Heart left ventricle (tissue), 16 donors: Measurements from ENCODE around the gene OR8G5. TPM values are rescaled to one million over a fixed set of nuclear protein-coding genes. Genes with fewer than 3 reads are reported as not detected.

ENCODE experiments used
- ATAC-seq, 4 donors: fragments of 200-7000 bp; cut with Tn5 transposase; one replicate each; pipeline ENCODE4 v1.9.1; 2020 to 2022; ENCODE audit warnings: moderate library complexity in 4 of 4, mild to moderate bottlenecking in 3 of 4, moderate number of reproducible peaks in 1 of 4
- DNase-seq, 5 donors: peaks; one replicate each; pipeline ENCODE4 v3.0.0-alpha.2; 2020
- H3K27ac ChIP-seq, 12 donors: fragments of 200-600 bp; sonication (generic) in 4 of 12; one replicate each; pipeline versions ENCODE4 v1.5.0 to v1.8.0; 2016 to 2022; ENCODE audit warnings: mild to moderate bottlenecking in 2 of 12
- H3K27me3 ChIP-seq, 9 donors: fragments of 200-600 bp; sonication (generic) in 2 of 9; one replicate each; pipeline versions ENCODE4 v1.5.1 to v1.8.0; 2016 to 2022; ENCODE audit warnings: mild to moderate bottlenecking in 3 of 9
- H3K36me3 ChIP-seq, 9 donors: fragments of 200-600 bp; sonication (generic) in 2 of 9; one replicate each; pipeline versions ENCODE4 v1.5.0 to v1.8.0; 2018 to 2022; ENCODE audit warnings: mild to moderate bottlenecking in 2 of 9
- H3K4me1 ChIP-seq, 12 donors: fragments of 200-600 bp; sonication (generic) in 4 of 12; one replicate each; pipeline versions ENCODE4 v1.5.0 to v1.8.0; 2016 to 2022; ENCODE audit warnings: mild to moderate bottlenecking in 3 of 12
- H3K4me3 ChIP-seq, 12 donors: fragments of 200-600 bp; sonication (generic) in 4 of 12; one replicate each; pipeline versions ENCODE4 v1.5.0 to v1.8.0; 2017 to 2022; ENCODE audit warnings: mild to moderate bottlenecking in 9 of 12, moderate library complexity in 4 of 12
- H3K9me3 ChIP-seq, 12 donors: fragments of 200-600 bp; sonication (generic) in 4 of 12; one replicate each; pipeline versions ENCODE4 v1.5.0 to v1.8.0; 2016 to 2022; ENCODE audit warnings: mild to moderate bottlenecking in 1 of 12
- CTCF ChIP-seq, 12 donors: fragments of 200-600 bp; sonication (generic) in 4 of 12; IDR thresholded peaks; one replicate each; pipeline versions ENCODE4 v1.5.0 to v1.8.0; 2018 to 2022; ENCODE audit warnings: antibody characterized with exemption in 12 of 12, mild to moderate bottlenecking in 5 of 12
- POLR2A ChIP-seq, 2 donors: fragments of 450-650 bp; IDR thresholded peaks; one replicate each; pipeline ENCODE4 v1.6.1; 2017; ENCODE audit warnings: antibody characterized with exemption in 2 of 2, mild to moderate bottlenecking in 2 of 2, moderate library complexity in 2 of 2
- WGBS, 4 donors: extraction: QIAGEN DNeasy Blood & Tissue Kit in 2 of 4; methylation state at CpG; one replicate each; pipeline versions ENCODE4 v1.1.5 to v1.1.7; 2013 to 2018; 5-methylcytosine and 5-hydroxymethylcytosine counted together
- intact Hi-C, 10 donors: fragments of 100-400 bp; cut with DNase I; formaldehyde crosslinking; loops; one replicate each; pipeline versions ENCODE4 v1.11.1 to v1.14.2; 2022
- polyA plus RNA-seq, 2 donors: library from polyadenylated mRNA; stranded (reverse); fragments of 200-250 nt; gene quantifications; one replicate each; pipeline ENCODE4 v1.2.3, GENCODE V29; 2013
- total RNA-seq, 9 donors: library from RNA; depleted of rRNA in 2 of 9; stranded (reverse); fragments of >200 nt in 2 of 9; fragmentation: NEBNext Ultra II Directional in 3 of 9; extraction: Animal tissue kit (Norgen Biotek cat#: 25700) in 3 of 9; gene quantifications; one replicate each; pipeline versions ENCODE4 v1.1.0 to v1.2.4, GENCODE V29; 2016 to 2023
- donor health status: ischemic (EF 13 %, LVEDD 7.1; RV severe dilation, severe dysfunction).
- donor health status: healthy with polysubstance abuse.
- donor health status: DM: no; HTN: yes; CAD: no.
- donor health status: DM: no; HTN: no; CAD: no.
- donor health status: ischemic (EF 25% LVEDD 6.9; RV normal size, moderate dysfunction).
- donor health status: ischemic (EF 25% LVEDD 5.7; RV mildly dilated, moderate dysfunction).
- donor health status: healthy.
- donor health status: DM: yes; HTN: yes; CAD: no.
- donor health status: ischemic (EF 35%, LVEDD 5.7; RV mildly dilated, moderate dysfunction).
- donor health status: nonischemic (EF 11% LVEDD 7.7; RV severe dilation, severe dysfunction).
- donor health status: DM: yes; HTN: yes; CAD: no.
- donor health status: PGD.
- donor health status: ischemic (EF 29% LVEDD 5.4; RV normal size, mild dysfunction).
- donor health status: nonischemic (EF 23%, LVEDD 6.1; RV moderate dilation, normal function).

Gene OR8G5
- total and polyA plus RNA-seq, 11 donors = not detected

GRCh38 chr11:124301548-124301947 lies 45.4 kb downstream of the OR8G5 start:
- WGBS, 4 donors = 64 to 83% (median 76%) methylated on average over 3 of the region's 3 CpGs
- no peak for TF ChIP-seq POLR2A (IDR thresholded peaks at IDR 0.05)
- no peak for TF ChIP-seq CTCF (IDR thresholded peaks at IDR 0.05)
- Histone ChIP-seq H3K27me3 (peaks cover 0 to 2% (median 0%) of the 10 kb centered on the region in 9 donors), H3K36me3 (no peaks in the 10 kb centered on the region), H3K4me3 (no peak overlapping the region), H3K4me1 (peaks cover 0 to 5% (median 0%) of the 10 kb centered on the region in 12 donors), H3K9me3 (no peaks in the 10 kb centered on the region), H3K27ac (no peak overlapping the region)
- intact Hi-C loops = no loop called here
- ATAC-seq = no peak
- no peak for DNase-seq

GRCh38 chr11:124302347-124303125 lies 46.4 kb downstream of the OR8G5 start:
- no peak for TF ChIP-seq POLR2A (IDR thresholded peaks at IDR 0.05)
- no peak for TF ChIP-seq CTCF (IDR thresholded peaks at IDR 0.05)
- peaks cover 0 to 5% (median 0%) of the 10 kb centered on the region in 9 donors for H3K27me3 ChIP-seq
- DNase-seq (no peak), ATAC-seq (no peak)
- no peak overlapping the region for H3K4me3 ChIP-seq
- 45 to 58% (median 49%) methylated on average over 3 of the region's 3 CpGs for WGBS, 4 donors
- no peaks in the 10 kb centered on the region for H3K9me3 ChIP-seq
- H3K36me3 ChIP-seq = no peaks in the 10 kb centered on the region
- intact Hi-C loops = no loop called here
- H3K4me1 ChIP-seq = peaks cover 0 to 5% (median 0%) of the 10 kb centered on the region in 12 donors
- no peak overlapping the region for H3K27ac ChIP-seq

GRCh38 chr11:124307093-124307492 lies 50.9 kb downstream of the OR8G5 start:
- Histone ChIP-seq H3K27me3 (peaks cover 0 to 5% (median 0%) of the 10 kb centered on the region in 9 donors), H3K4me1 (peaks cover 0 to under 1% (median 0%) of the 10 kb centered on the region in 12 donors), H3K27ac (no peak overlapping the region), H3K4me3 (no peak overlapping the region), H3K36me3 (no peaks in the 10 kb centered on the region), H3K9me3 (no peaks in the 10 kb centered on the region)
- TF ChIP-seq CTCF (IDR thresholded peaks at IDR 0.05) (no peak), POLR2A (IDR thresholded peaks at IDR 0.05) (no peak)
- ATAC-seq (no peak), DNase-seq (no peak)
- intact Hi-C loops = no loop called here

- no peak for ATAC-seq
- no peak for DNase-seq
Measured at GRCh38 chr11:124310721-124311120, 54.5 kb downstream of the OR8G5 start.

More at GRCh38 chr11:124310721-124311120, 54.5 kb downstream of the OR8G5 start:
- TF ChIP-seq CTCF (IDR thresholded peaks at IDR 0.05) (no peak), POLR2A (IDR thresholded peaks at IDR 0.05) (no peak)
- Histone ChIP-seq H3K9me3 (no peaks in the 10 kb centered on the region), H3K27ac (no peak overlapping the region), H3K4me3 (no peak overlapping the region), H3K4me1 (no peaks in the 10 kb centered on the region), H3K36me3 (no peaks in the 10 kb centered on the region), H3K27me3 (peaks cover 0 to 5% (median 0%) of the 10 kb centered on the region in 9 donors)
- intact Hi-C loops = no loop called here
